ENCODE results near the gene AP1G1. TPM values are rescaled to one million over a fixed set of nuclear protein-coding genes. Genes with fewer than 3 reads are reported as not detected.
"Not testable (repeated sequence)": the region's sequence is repeated elsewhere in the genome, so short reads cannot be mapped to it uniquely, and the experiment has no call there.

Gene AP1G1
- total RNA-seq, 1 donor from 2014 or later, result 74.9 TPM

DNA sequence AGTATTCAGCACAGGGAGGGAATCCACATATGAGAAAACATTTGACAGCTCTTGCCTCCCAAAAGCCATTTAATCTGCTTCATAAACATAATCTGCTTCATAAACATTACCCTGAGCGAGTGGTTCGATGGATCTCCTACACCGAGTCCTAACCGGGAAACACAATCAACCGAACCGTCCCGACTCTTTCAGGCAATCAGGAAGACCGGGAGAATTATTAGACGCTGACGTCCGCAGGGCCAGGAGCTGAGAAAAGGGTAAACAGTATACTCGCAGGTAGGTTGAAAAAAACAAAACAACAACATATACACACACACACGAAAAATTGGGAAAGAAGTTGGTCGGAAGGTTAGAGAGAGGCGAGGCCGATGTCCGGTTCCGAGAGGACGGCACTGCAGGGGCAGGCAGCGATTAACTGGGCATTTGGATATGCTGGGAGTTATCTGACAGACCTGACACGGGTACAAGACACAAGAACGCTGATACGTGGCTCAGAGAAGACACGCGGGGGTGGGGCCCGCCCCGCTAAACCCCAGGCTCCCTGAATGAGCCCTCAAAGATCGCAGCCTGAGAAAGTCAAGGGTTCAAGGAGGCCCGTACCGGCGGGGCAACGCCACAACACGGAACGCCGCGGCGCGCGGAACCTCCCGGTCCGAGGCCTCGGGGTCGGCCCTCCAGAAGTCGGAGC lies 585 bp downstream of the AP1G1 start:
- ATAC-seq, result peak; percentile 49

- ATAC-seq, result no peak
Measured at GRCh38 chr16:71803305-71803690, 5.3 kb downstream of the AP1G1 start.

DNA sequence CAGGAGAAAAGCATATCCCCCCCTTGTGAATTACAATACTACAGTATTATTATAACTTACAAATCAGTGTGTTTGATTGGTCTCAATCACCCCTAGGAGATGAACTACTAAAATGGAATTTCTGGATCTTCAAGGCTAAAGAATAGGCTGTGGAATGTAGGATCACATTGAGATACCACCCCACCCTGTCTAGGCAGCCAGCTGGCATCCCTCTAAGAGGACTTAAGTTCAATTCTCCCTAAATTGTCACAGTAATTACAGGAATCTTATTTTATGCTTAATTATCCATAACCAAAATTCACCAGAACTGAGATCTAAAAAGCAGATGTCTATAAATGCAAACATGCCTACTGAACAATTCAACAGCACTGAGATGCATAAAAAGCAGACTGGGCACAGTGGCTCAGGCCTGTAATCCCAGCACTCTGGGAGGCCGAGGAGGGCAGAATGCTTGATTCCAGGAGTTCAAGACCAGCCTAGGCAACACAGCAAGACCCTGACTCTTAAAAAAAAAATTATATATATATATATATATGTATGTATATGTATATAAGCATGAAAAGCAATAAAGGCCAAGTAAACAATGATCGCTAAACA lies 12.0 kb downstream of the AP1G1 start:
- no peak for ATAC-seq

DNA sequence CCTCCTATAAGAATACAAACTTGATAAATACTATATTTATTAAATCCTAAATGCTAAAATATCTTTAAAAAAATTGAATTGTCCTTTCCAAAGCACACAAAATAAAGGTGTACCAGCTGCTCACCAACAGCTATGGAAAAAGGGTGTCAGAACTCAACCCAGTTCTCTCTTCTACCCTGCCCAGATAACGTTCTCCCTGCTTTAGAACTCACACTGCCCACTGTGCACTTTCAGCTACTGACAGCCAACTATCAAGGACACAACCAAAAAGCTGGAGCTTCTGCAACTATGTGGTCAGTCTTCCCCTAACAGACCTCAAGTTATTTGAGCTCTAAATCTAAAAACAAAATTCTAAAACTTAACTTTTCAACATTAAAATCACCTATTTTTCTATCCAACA lies 13.7 kb downstream of the AP1G1 start:
- ATAC-seq, result no peak

GRCh38 chr16:71794018-71794417 lies 14.6 kb downstream of the AP1G1 start:
- no peak for ATAC-seq

DNA sequence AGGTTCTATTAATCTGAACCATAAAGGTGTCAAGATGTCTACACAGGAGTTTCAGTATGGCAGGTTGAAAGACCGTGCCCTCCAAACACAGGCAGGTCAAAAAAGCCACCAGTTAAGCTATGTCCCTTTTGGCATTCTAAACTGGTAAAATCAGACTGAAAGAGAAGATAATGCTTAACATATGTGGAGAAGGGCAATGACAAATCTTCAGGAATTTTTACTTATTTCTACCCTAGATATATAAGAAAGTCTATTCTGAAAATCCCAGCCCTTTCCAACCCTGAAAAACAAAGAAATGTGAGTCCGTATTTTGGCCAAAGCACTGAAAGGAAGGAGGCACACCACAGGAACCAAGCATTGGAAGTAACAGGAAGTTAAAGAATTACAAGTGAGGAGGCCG lies 16.5 kb downstream of the AP1G1 start:
- ATAC-seq, result no peak

GRCh38 chr16:71790329-71790728 lies 18.3 kb downstream of the AP1G1 start:
- ATAC-seq, result not testable (repeated sequence)

DNA sequence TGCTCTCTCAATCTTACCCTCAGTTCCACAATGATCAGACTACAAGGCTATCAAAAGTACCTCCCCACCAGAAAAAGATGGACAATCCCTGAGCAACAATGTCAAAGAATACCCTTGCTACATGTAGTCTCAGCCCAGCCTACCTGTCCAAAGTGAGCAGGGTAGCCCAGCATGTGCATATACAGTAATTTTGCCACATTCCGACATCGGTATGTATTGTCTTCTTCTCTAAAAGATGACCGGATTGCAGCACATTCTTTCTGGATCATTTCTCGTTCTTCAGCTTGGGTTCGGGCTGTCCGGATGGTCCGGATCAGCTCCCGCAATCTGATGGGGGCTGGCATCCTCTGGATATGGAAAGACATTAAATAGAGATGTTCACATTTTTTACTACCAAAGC lies 19.5 kb downstream of the AP1G1 start:
- no peak for ATAC-seq

DNA sequence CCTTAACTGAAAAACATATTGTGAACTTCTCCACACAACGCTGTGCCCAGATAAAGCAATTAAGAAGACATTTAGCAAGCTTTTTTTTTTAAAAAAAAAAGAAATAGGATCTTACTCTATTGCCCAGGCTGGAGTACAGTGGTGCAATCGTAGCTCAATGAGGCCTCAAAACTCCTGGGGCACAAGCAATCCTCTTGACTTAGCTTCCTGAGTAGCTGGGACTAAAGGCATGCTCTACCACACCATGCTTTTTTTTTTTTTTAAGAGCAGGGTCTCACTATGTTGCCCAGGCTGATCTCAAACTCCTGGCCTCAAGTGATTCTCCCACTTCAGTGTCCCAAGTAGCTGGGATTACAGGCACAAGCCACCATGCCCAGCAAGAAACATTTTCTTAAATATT lies 20.1 kb downstream of the AP1G1 start:
- no peak for ATAC-seq

GRCh38 chr16:71785143-71785542 lies 23.5 kb downstream of the AP1G1 start:
- ATAC-seq, result not testable (repeated sequence)

- no peak for ATAC-seq
Measured at GRCh38 chr16:71784093-71784492, 24.5 kb downstream of the AP1G1 start.

DNA sequence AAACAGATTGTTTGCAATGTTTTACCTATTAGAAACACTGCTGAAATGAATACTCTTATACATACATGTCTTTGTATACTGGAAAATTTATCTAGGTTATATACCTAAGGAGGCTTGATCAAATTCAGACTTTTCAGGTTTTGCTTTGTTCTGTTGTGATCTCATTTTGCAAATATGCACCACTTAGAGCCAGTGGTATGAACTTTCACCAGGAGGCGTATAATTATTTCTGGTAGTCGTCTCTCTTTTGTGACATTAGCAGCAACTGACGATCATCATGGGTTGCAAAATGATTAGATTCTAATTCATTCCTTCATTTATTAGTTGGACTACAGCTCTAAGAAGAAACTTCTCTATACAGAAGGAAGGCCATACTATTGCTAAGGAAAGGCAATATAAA lies 26.9 kb downstream of the AP1G1 start:
- no peak for ATAC-seq

GRCh38 chr16:71780521-71781089 lies 28.0 kb downstream of the AP1G1 start:
- ATAC-seq, result no peak

- ATAC-seq, result no peak
Measured at GRCh38 chr16:71778780-71779179, 29.9 kb downstream of the AP1G1 start.

DNA sequence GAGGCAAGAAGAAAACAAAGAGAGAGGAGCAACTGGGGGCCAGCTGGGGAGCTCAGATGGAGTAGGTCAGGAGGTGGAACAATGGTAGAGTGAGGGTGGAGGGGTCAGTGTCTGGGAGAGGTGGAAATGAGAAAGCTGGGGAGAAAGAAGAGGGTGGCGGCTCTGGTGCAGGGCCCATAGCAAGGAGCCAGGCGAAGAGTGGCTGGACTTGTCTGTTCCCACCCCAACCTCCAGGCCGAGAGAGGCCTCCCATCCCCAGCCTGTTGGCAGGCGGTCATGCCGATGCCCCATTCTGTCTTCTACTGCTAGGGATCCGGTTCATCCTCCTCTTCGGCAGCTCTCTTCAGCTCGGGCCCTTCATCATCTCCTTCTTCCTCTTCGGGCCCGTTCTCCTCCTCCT lies 31.3 kb downstream of the AP1G1 start:
- ATAC-seq, result peak; percentile 8

- ATAC-seq, result no peak
Measured at GRCh38 chr16:71775949-71776348, 32.7 kb downstream of the AP1G1 start.

GRCh38 chr16:71771571-71771970 lies 37.1 kb downstream of the AP1G1 start:
- ATAC-seq, result no peak

- ATAC-seq, result no peak
Measured at GRCh38 chr16:71769222-71769621, 39.4 kb downstream of the AP1G1 start.

DNA sequence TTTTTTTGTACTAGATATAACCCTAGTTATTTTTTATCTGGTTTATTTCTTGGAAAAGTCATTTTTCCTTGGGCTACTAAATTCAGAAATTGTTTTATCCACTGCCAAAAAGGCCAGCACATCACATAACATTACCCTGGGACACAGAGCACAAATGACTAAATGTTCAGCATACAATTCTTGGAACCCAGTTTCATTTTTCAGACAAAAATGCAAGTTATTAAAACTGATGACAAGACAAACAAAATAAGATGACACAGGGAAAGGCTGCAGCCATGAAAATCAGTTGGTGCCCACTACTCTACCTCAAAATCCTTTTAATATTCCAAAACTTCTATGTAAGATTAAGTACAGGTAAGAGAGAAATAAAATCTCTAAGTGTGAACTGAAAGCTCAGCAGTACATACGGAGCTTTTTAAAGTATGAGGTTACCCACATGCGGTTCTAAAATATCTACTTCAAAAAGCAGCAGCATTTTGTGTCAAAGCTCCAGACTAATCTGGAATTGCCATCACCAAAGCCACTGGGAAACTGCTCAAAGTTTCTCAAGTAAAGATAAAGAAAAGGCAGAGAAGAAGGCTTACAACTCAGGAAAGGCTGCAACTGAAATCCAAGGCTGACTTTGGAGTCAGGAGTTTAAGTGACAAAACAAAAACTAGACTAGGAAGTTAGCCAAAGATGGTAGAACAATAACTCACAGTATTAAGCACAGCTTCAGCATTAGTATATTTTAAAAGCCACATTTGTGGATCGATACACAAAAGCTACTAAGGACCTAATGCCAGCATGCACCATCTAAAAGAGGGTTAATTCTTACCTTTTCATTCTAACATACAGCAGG lies 41.4 kb downstream of the AP1G1 start:
- ATAC-seq, result no peak

- ATAC-seq, result no peak
Measured at GRCh38 chr16:71762186-71762585, 46.4 kb downstream of the AP1G1 start.

DNA sequence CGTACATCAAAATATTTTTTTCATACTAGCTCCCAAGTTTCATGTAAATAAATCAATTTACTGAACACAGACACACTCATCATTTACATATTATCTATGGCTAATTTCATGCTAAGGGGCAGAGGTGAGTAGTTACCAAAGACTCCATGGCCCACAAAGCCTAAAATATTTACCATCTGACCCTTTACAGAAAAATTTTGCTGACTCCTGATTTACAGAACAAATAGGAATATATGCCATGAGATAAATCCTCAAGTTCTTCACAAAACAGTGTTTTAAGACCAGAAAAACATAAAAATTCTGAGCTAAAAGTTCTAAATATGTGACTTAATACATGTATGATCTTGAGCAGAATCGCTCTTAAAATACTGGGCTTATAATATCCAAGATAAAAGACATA lies 47.5 kb downstream of the AP1G1 start:
- no peak for ATAC-seq

GRCh38 chr16:71758293-71758760 lies 50.3 kb downstream of the AP1G1 start:
- no peak for ATAC-seq

- ATAC-seq, result no peak
Measured at GRCh38 chr16:71754652-71755051, 54.0 kb downstream of the AP1G1 start.

Data from esophagus mucosa (tissue), 1 donor.